Skin of body (tissue), 2 donors: Measurements from ENCODE around the gene CCDC81. TPM values are rescaled to one million over a fixed set of nuclear protein-coding genes. Genes with fewer than 3 reads are reported as not detected.
"Not testable (repeated sequence)": the region's sequence is repeated elsewhere in the genome, so short reads cannot be mapped to it uniquely, and the experiment has no call there.

Experiments
- DNase-seq: peaks from one replicate; lab custom pipeline; 2025; lab: John Stamatoyannopoulos, UW
- total RNA-seq: library from RNA; depleted of rRNA; stranded (reverse); fragments of >200 nt; gene quantifications from one replicate; pipeline ENCODE4 v1.2.3, GENCODE V29; 2014

The CCDC81 gene
- 2.3 TPM for total RNA-seq

DNA sequence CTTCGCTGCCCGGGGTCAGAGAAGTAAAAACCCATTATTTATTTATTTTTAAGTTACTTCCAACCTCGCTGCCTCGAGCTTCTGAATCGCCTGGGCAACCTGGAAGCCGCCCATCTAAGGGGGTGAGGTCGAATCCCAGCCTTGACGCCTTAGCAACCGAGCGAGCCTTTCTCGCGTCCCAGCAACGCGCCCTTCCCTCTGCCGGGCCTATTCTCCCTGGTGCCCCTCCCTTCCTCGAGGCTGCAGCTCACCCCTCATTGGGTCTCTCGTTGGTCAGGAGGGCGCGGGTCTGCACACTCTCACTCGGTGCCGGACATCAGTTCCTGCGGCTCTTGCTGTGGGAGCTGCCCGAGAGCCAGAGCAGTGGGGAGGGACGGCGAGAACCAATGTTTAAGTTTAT, at the start of gene CCDC81:
CCDC81 (plus strand) TSS at position 302 of the 400 bp plus-strand sequence. CDS start 277 bp downstream, outside the sequence.
- DNase-seq, result no peak

DNA sequence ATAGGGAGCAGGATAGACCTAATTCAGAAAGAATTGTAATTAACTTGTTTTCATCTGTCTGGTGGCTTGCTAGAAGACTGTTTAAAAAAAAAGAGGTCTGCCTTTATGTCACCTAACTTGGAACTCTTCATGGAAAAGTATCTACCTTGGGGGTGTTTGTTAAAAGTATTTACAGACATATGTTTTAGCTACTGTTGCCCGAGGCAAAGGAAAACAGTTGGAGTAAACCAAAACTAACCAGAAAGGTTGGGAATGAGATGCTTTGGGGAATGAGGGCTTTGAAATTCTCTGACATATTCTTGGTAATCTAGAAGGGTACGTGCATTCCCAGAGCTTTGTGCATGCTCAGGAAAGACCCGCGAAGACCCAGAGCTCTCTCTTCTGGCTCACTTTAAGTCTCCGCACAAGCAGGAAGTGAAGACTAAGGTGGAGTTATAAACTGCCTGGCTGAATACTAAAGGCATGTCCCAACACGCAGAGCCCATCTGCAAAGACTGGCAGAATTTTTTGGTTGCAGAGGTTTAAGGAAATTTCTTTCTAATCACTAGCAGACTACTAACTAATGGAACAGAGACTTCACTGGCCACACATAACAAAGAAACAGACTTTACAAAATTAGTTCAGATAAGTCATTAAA, 39.4 kb upstream of the CCDC81 start:
- DNase-seq, result no peak

DNA sequence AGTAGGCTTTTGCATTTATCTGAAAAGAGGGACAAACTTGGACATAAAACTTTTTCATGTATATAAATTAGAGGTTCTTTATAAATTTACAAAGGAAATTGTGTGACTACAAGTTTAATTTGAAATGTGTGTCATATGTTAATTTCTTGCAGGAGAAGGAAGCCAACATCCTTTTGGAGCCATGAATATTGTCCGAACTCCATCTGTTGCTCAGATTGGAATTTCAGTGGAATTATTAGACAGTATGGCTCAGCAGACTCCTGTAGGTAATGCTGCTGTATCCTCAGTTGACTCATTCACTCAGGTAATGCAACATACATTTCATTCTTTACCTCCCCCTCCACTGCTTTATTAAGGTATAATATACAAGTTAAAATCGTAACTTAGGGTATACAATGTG, 37.5 kb upstream of the CCDC81 start:
- no peak for DNase-seq

DNA sequence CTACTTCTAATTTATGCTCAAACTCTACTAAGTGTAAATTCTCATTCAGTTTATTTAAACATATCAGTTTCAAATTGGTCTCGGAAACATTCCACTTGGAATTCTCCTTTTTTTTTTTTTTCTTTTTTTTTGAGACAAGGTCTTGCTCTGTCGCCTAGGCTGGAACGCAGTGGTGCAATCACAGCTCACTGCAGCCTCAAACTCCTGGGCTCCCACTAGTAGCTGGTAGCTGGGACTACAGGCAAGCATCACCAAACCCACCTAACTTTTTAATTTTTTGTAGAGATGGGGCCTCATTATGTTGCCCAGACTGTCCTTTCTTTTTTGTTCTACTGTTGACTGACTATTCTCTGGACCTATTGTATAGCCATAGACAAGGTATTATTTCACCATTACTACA, 33.3 kb upstream of the CCDC81 start:
- no peak for DNase-seq

DNA sequence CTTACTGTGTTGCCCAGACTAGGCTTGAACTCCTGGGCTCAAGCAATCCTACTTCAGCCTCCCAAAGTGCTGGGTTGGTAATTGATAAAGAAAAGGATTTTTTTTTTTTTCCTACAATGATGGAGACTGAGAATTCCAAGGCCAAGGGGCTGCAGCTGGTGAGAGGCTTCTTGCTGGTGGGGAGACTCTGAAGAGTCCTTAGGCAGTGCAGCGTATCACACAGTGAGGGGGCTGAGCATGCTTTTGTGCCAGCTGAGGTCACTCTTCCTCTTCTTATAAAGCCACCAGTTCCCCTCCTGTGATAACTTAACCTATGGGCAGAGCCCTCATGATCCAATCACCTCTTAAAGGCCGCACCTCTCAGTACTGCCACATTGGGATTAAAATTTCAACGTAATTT, 28.2 kb upstream of the CCDC81 start:
- no peak for DNase-seq

DNA sequence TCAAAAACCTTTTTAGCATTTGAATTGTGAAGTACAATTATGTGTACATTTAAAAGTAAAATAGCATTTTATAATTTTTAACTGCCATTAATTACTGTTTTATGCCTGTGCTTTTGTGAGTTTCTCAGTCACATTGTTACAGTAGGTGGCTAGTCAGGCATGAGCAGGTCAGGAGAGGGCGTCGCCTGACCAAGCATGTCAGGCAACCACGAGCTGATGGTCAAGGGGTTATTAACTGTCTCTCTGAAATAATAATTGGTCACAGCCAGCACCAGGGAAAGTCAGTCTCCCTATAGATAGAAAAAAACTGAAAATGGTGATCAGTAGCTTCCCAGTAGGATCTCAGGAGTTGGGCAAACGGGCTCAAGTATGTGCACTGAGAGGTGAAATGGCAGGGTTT, 19.4 kb upstream of the CCDC81 start:
- DNase-seq, result no peak

DNA sequence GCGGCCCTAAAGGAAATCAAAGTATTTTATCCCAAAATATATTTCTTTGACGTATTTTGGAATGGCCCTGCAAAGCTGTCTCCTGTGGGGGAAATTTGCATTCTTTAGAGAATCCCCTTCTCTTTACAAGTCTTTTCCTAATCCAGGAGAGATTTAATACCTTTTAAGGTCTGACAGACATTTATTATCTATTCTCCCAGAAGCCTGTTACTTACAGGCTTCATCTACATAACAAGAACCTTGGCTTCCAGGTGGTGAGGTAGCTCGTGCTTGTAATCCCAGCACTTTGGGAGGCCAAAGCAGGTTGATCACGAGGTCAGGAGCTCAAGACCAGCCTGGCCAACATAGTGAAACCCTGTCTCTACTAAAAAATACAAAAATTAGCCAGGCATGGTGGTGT, 17.3 kb upstream of the CCDC81 start:
- DNase-seq, result not testable (repeated sequence)

DNA sequence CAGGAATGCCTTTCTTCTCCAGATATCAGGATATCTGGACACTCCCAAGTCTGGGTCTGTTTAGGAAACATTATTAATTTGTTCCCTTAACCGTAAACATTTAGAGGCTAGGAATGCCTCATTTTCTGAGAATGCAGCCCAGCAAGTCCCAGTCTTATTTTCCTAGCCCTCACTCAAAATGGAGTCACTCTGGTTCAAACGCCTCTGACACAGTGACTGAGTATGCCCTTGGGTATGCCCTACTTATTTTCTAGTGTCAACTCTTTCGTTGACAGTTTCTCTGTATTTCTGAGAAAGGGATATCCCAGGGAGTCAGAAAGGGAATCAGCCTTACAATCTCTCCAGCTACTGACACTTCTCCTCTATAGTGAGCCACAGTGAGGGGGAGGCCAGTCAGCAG, 16.0 kb upstream of the CCDC81 start:
- DNase-seq, result no peak

DNA sequence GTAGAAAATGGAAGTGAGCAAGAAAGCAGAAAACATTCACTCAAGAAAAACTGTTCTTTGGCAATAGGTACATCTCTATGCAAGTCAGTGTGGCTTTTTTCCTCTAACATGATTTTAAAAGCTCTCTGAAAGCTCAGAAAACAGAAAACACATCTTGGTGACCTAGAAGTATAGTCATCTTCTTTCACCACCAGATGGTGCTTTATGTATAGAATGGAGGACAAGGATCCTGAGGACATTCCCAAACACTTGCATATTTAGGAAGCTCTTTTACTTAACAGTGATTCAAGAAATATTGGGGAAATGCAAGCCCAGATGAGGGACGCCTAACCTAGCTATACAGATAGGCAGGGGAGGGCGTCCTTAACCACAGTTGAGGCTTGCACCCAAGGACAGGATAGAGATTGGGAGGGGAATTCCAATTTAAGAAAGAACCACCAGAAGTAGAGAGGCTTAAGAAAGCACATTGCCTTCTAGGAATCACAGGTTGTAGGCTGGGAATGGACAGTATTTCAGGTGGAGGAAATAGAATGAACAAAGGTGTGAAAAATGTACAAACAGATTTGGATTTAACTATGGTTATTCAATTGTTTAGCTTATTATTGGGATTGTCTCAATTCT, 13.8 kb upstream of the CCDC81 start:
- no peak for DNase-seq

DNA sequence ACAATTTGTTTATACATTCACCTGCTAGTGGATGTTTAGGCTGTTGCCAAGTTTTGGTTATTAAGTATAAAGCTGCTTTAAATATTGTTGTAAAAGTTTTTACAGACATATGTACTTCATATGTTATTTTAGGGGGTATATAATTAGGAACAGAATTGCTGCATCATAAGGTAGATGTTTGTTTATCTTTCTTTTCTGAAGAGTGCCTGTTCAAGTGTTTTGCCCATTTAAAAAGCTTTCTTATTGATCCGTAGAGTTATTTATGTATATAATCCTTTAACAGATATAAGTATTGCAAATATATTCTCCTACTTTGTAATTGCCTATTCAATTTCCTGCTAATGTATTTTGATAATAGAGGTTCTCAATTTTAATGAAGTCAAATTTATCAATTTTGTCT, 11.3 kb upstream of the CCDC81 start:
- DNase-seq, result no peak

DNA sequence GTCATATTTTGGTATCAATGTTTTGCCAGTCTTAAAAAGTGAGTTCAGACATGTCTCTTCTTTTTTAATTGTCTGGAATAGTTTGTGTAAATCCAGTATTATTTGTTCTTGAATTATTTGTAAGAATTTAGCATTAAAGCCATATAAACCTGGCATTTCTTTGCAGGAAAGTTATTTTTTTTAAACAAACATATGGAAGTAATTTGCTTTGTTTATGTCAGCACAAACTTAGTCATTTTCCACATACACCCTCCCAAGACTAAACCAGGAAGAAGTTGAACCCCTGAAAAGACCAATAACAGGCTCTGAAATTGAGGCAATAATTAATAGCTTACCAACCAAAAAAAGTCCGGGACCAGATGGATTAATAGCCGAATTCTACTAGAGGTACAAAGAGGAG, 9.1 kb upstream of the CCDC81 start:
- DNase-seq, result peak; percentile 20

DNA sequence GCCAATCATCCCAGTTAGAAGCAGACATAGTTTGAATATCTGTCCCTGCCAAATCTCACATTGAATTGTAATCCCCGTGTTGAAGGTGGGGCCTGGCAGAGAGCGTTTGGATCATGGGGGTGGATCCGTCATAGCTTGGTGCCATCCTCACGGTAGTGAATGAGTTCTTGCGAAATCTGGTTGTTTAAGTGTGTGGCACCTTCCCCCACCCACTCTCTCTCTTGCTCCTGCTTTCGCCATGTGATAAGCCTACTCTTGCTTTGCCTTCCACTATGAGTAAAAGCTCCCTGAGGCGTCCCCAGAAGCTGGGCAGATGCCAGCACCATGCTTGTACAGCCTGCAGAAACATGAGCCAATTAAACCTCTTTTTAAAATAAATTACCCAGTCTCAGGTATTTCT, 5.0 kb upstream of the CCDC81 start:
- no peak for DNase-seq

DNA sequence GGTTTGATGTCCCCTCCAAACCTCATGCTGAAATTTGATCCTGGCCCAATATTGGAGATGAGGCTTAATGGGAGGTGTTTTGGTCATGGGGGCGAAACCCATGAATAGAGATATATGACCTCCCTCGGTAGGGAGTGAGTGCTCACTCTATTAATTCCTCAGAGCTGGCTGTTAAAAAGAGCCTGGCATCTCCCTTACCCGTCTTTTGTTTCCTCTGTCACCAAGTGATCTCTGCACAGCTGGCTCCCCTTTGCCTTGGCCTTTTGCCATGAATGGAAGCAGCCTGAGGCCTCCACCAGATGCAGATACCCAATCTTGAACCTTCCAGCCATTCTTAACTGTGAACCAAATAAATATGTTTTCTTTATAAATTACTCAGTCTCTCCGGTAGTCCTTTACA, 4.5 kb upstream of the CCDC81 start:
- no peak for DNase-seq

DNA sequence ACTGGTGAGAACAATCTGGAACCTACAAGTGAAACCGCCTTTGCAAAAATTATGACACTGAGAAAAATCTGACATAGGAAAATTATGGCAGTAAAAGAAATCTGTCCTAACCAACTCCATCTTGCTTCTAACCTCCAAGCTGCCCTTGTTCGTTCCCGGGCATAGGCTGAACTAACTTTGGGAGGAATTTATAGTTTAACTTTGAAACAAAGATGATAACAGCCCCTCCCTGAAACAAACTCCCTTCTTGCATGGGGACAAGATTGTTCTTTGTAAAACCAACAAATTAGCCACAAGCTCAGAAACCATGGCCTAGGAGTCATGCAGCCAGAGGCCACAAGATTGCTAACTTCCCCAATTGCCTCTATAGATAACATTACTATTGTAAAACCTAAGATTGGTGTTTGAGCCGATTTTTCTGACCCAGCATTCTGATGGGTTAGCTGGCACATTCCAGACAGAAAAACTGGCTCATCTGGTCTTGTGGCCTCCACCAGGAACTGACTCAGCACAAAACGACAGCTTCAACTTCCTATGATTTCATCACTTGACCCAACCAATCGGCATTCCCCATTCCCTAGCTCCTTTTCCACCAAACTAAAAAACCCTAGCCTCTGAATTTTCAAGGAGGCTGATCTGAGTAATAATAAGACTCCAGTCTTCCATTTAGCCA, 3.6 kb upstream of the CCDC81 start:
- DNase-seq, result no peak

DNA sequence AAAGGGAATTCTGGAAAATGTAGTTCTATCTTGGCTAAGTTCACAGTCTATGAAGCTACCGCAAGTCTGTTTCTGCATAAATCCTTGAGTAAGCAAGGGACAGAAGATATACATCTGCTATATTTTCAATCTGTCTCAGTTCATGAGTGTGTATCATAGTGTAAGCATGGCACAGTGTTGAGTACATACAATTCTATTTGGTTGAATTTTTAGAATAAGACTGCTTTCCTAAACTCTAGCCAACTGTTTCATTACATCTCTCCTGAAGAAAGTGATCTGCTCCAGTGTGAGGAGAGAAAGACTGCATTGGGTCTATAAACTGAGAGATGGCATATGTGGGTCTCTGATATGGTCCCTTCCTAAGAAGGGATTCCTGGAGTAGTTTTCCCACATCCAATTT, 2.6 kb upstream of the CCDC81 start:
- no peak for DNase-seq

DNA sequence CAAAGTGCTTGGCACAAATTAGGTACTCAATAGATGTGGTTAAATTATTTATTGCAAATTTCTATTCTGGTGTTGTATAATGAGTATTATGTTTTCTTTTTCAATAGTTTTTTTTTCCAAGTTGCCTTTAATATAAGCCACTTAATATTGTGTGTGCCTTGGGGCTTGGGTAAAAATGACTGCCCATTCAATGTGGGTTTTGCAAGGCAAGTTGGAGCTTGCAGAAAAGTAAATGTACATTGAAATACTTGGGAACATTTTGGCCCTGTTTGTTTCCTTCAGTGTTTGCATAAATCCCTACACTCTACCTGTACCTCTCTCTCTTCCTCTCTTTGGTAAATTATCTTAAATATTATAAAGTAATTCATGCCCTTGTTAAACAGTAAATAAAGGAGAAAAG, 2.1 kb upstream of the CCDC81 start:
- DNase-seq, result no peak

DNA sequence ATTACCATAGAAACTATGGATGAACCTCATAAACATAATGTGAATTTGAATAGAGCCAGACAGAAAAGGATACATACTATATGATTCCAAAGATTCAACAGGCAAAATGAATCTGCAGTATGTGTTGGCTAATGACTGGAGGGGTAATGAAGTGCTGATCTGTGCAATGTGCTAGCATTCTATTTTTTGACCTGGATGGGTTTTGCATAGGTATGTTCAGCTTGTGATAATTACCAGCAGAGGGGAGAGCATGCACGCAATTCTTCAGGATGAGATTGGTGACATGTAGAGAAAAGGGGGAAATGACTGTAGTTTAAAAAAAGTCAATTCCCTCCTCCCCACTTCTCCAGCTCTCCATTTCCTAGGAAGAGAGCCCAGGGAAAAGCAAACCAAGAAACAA, 618 bp upstream of the CCDC81 start:
- DNase-seq, result no peak

DNA sequence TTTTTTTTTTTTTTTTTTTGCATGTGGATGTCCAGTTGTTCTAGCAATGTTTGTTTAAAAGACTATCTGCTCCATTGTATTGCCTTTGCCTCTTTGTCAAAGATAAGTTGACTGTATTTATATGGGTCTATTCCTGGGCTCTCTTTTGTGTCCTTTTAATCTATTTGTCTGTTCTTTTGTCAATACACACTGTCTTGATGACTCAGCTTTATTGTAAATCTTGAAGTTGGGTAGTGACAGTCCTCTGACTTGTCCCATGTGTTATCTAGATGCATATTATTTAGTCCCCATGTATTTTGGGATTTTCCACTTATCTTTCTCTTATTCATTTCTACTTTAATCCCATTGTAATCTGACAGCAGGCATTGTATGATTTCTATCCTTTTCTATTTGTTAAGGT, 3.3 kb downstream of the CCDC81 start:
- no peak for DNase-seq

DNA sequence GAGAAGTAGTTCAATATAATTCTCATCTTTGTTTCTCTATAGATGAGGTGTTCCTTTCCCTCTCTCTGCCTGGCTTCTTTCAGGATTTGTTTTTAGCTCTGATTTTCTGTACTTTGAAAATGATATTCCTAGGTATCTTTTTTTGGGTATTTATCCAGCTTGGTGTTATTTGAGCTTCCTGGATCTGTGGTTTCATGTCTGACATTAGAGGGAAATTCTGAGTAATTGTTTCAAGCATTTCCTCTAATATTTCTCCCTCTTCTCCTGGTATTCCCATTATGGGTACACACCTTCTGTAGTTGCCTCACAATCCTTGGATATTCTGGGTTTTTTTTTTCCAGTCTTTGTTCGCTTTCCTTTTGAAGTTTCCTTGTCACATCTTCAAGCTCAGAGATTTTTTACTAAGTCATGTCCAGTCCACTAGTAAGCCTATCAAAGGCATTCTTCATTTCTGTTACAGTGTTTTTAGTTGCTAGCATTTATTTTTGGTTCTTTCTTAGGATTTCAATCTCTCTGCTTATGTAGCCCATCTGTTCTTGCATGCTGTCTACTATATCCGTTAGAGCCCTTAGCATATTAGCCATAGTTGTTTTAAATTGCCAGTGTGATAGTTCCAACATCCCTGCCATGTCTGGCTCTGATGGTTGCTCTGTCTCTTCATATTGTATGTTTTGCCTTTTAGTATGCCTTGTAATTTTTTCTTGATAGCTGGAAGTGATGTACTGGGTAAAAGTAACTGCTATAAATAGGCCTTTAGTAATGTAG, 5.8 kb downstream of the CCDC81 start:
- no peak for DNase-seq

DNA sequence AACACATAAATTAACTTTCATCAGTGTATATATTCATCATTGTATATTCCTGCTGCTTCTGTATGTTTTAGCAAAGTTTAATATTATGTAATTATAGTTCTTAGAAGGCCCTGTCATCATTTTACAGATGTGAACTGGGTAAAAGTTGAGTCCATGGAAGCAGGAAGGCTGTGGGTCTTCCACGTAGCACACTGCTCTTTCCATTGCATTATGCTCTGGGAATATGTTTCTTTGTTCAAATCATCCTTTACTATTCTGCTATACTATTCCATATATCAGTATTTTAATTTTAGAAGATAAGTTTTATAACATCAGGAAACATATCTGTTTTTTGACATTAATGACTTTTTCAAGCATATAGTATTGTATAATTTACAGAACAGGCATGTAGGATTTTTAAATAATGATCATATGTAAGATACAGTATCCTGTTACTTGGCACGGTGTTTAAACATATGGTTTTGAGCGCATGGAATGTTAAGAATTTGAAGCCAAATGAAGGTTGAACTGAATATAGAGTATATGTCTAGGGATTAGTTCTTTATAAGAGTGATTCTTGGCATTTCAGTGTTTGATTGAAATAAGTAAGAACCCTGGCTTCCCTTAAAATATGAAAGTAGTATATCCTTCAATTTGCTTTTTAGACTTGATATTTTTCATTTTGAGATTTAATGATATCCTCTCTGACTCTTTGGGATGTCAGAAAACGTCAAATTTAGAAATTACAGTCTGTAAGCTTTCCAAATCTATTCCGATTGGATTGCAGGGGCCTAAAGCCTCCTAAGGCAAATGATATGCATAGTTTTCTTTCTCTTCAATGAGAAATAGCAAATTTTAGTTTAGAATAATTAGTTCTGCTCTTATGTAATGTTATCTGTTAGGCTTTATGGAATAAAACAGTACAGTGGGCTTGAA, 8.6 kb downstream of the CCDC81 start:
- peak; percentile 57 for DNase-seq

DNA sequence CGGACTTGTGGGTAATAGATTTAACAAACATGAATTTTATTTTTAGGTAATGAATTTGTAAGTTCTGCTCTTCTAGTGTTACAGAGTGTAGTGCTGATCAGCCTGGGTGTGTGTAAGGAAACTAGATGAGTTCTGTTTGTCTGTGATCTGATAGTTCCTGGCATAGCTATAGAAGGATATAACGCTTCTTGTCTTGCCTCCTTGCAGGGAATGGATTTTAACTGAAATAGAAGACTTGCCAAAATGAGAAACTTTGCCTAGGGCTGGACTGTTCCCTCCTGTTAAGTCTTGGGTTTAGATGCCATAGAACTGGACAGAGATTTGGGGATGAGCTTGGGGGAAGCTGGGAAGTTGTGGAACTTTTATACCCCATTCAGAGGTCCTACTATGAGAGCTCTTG, 11.6 kb downstream of the CCDC81 start:
- no peak for DNase-seq
